Panc1 (cell line): ENCODE data around the gene SRSF2. TPM values are rescaled to one million over a fixed set of nuclear protein-coding genes. Genes with fewer than 3 reads are reported as not detected.

Experiments
- ATAC-seq: fragments of 200-7000 bp; cut with Tn5 transposase; 2 replicates; pipeline ENCODE4 v1.9.1; 2020; ENCODE audit warnings: mild to moderate bottlenecking, moderate library complexity
- BruUV-seq: library from RNA; stranded (reverse); fragments of 400-500 nt; replicated peaks from 2 replicates; lab custom pipeline; 2021; lab: Mats Ljungman, UMichigan
- CTCF ChIA-PET: fragments of 300-600 bp; sonication (Branson Sonifier 250); formaldehyde crosslinking; loops from one replicate; lab custom pipeline; 2022; ENCODE audit warnings: antibody characterized with exemption; lab: Charles Lee
- POLR2A ChIA-PET: fragments of 300-600 bp; sonication (Branson Sonifier 250); formaldehyde crosslinking; loops from one replicate; lab custom pipeline; 2022; ENCODE audit warnings: antibody characterized with exemption; lab: Charles Lee
- DNase-seq: peaks from one replicate; pipeline ENCODE4 v3.0.0-alpha.2; 2010; ENCODE audit warnings: low read depth, low spot score
- H3K27ac ChIP-seq: 2 replicates; pipeline ENCODE4 v1.5.1; 2011; ENCODE audit warnings: mild to moderate bottlenecking, low read length, inconsistent platforms
- H3K27me3 ChIP-seq: fragments of 200-500 bp; sonication (Bioruptor generic); 2 replicates; pipeline ENCODE4 v1.6.0; 2014; ENCODE audit warnings: low read length, inconsistent platforms; ENCODE audit not compliant: control insufficient read depth, insufficient read depth
- H3K36me3 ChIP-seq: fragments of 200-500 bp; sonication (Bioruptor generic); 2 replicates; pipeline ENCODE4 v1.5.1; 2014; ENCODE audit warnings: inconsistent platforms, mild to moderate bottlenecking, low read length, moderate library complexity; ENCODE audit not compliant: control insufficient read depth, insufficient read depth
- H3K4me1 ChIP-seq: 2 replicates; pipeline ENCODE4 v1.5.1; 2011; ENCODE audit warnings: inconsistent platforms, mild to moderate bottlenecking, low read length, moderate library complexity; ENCODE audit not compliant: control insufficient read depth, insufficient read depth
- H3K4me3 ChIP-seq, 2 experiments: 2 replicates each; pipeline ENCODE4 v1.5.1; 2011 to 2012; ENCODE audit warnings: low read depth in 2 of 2, low read length in 2 of 2, mild to moderate bottlenecking in 2 of 2, inconsistent platforms in 1 of 2, moderate library complexity in 1 of 2
- H3K9me3 ChIP-seq: fragments of 200-500 bp; sonication (Bioruptor generic); 2 replicates; pipeline ENCODE4 v1.5.1; 2014; ENCODE audit warnings: low read depth, mild to moderate bottlenecking, inconsistent platforms, low read length, moderate library complexity; ENCODE audit not compliant: control insufficient read depth, insufficient read depth
- POLR2AphosphoS5 ChIP-seq: IDR thresholded peaks from 2 replicates; pipeline ENCODE4 v1.6.1; 2012; ENCODE audit warnings: mild to moderate bottlenecking, low read depth, low read length, moderate library complexity
- SIN3A ChIP-seq: IDR thresholded peaks from 2 replicates; pipeline ENCODE4 v1.6.1; 2012; ENCODE audit warnings: low read depth, mild to moderate bottlenecking, low read length, moderate library complexity, borderline replicate concordance; ENCODE audit not compliant: insufficient read depth
- TCF7L2 ChIP-seq: IDR thresholded peaks from 2 replicates; pipeline ENCODE4 v1.6.1; 2011; ENCODE audit warnings: mild to moderate bottlenecking, low read depth, low read length, inconsistent platforms
- in situ Hi-C: cut with HindIII; loops from 2 replicates; pipeline ENCODE4 v1.10.0; 2016; ENCODE audit warnings: low sequenced_read_pairs, low pct_unique_long_range_greater_than_20kb
- intact Hi-C: fragments of 100-400 bp; cut with micrococcal nuclease; formaldehyde crosslinking; loops from one replicate; pipeline ENCODE4 v1.10.0; 2022; ENCODE audit not compliant: unreplicated experiment
- total RNA-seq: library from RNA; stranded (reverse); gene quantifications from one replicate; pipeline ENCODE4 v1.2.1, GENCODE V29; 2021; ENCODE audit not compliant: unreplicated experiment
- TF ChIP-seq, protein P1 (sequence below): fragments of 450-650 bp; IDR thresholded peaks from 2 replicates; pipeline ENCODE4 v1.5.1; 2017; ENCODE audit warnings: mild to moderate bottlenecking
- TF ChIP-seq, protein P2 (sequence below), 2 experiments: IDR thresholded peaks; 2 replicates each; pipeline ENCODE4 v1.6.1; 2011 to 2012; ENCODE audit warnings: low read depth in 2 of 2, control low read depth in 1 of 2, low read length in 1 of 2, mild to moderate bottlenecking in 1 of 2, moderate library complexity in 1 of 2; ENCODE audit not compliant: insufficient read depth in 1 of 2

SRSF2 gene
- total RNA-seq, 1 experiment from 2014 or later = 436 TPM

DNA sequence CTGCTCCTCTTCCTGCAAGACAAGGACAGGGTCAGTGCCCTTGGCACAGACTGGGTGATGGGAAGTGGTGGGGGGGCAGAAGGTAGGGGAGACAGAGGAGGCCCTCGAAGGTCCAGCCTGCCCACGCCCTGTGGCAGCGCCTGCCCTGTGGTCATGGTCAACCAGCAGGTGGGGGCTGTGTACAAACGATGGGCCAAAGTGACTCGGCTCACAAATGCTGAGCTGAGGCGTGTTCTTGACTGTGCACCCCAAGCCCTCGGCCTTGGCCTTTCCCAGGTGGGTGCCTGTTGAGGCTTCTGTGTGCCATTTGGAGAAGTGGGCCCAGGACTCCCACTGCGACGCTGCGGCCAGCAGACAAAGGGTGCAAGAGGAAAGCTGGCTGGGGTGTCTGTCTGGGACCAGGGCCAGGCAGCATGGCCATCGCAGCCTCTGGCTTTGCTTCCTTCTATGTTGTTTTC is 48.9 kb downstream of the SRSF2 start:
- Histone ChIP-seq H3K4me1 (peaks cover 29% of the 10 kb centered on the region), H3K27me3 (no peaks in the 10 kb centered on the region), H3K27ac (peak overlapping the region; percentile 10), H3K4me3 (no peak overlapping the region), H3K36me3 (no peaks in the 10 kb centered on the region), H3K9me3 (no peaks in the 10 kb centered on the region)
- POLR2A ChIA-PET = no interaction called here
- no peak for DNase-seq
- no TSS peak for BruUV-seq
- intact Hi-C loops (no loop called here), in situ Hi-C loops (no loop called here)
- ATAC-seq = peak; percentile 55
- TF ChIP-seq TCF7L2 (no peak), SIN3A (no peak), POLR2AphosphoS5 (no peak)
- TF ChIP-seq, protein P1, sequence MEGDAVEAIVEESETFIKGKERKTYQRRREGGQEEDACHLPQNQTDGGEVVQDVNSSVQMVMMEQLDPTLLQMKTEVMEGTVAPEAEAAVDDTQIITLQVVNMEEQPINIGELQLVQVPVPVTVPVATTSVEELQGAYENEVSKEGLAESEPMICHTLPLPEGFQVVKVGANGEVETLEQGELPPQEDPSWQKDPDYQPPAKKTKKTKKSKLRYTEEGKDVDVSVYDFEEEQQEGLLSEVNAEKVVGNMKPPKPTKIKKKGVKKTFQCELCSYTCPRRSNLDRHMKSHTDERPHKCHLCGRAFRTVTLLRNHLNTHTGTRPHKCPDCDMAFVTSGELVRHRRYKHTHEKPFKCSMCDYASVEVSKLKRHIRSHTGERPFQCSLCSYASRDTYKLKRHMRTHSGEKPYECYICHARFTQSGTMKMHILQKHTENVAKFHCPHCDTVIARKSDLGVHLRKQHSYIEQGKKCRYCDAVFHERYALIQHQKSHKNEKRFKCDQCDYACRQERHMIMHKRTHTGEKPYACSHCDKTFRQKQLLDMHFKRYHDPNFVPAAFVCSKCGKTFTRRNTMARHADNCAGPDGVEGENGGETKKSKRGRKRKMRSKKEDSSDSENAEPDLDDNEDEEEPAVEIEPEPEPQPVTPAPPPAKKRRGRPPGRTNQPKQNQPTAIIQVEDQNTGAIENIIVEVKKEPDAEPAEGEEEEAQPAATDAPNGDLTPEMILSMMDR = no peak
- TF ChIP-seq, protein P2, sequence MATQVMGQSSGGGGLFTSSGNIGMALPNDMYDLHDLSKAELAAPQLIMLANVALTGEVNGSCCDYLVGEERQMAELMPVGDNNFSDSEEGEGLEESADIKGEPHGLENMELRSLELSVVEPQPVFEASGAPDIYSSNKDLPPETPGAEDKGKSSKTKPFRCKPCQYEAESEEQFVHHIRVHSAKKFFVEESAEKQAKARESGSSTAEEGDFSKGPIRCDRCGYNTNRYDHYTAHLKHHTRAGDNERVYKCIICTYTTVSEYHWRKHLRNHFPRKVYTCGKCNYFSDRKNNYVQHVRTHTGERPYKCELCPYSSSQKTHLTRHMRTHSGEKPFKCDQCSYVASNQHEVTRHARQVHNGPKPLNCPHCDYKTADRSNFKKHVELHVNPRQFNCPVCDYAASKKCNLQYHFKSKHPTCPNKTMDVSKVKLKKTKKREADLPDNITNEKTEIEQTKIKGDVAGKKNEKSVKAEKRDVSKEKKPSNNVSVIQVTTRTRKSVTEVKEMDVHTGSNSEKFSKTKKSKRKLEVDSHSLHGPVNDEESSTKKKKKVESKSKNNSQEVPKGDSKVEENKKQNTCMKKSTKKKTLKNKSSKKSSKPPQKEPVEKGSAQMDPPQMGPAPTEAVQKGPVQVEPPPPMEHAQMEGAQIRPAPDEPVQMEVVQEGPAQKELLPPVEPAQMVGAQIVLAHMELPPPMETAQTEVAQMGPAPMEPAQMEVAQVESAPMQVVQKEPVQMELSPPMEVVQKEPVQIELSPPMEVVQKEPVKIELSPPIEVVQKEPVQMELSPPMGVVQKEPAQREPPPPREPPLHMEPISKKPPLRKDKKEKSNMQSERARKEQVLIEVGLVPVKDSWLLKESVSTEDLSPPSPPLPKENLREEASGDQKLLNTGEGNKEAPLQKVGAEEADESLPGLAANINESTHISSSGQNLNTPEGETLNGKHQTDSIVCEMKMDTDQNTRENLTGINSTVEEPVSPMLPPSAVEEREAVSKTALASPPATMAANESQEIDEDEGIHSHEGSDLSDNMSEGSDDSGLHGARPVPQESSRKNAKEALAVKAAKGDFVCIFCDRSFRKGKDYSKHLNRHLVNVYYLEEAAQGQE (IDR thresholded peaks at IDR 0.05; ENCODE audit: insufficient read depth in 1 of 2, low read depth in 2 of 2, low read length in 1 of 2) = no peak
- CTCF ChIA-PET = no interaction called here

DNA sequence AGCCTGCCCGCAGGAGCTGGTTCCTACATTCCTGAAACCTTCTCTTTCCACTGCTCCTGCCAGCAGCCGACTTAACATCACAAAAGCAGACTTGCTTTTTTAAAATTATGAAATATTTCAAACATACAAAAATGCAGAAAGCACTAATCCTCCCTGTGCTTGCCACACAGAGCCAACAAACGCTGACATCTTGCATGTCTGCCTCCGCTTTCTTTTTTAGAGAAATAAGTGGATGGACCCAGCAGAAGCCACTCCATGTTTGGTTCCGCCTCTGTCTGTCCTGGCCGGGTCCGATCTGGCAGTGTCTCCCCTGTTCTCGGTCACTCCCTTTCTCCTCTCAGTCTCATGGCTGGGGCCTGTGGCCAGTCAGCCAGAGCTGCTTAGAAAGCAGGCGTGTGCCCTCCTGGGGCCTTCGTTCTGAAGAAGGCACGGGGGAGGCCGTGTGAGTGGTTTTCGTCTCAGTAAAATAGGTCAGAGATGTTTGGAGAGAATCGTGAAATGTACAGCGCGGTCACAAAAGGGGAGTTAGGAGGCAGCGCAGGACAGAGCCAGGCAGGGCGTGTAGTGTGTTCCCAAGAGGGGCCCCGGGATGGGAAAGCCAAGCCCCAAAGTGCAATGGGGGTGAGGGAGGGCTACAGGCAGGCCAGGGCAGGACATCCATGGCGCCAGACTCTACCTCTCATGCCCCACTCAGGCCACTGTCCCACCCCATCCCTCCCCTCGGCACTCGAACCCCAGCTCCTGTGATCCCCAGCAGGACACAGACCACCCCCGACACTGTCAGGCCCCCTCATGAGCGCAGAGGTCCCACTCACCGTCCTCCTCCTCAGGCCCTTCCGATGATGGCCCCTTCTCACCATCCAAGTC is 49.6 kb downstream of the SRSF2 start:
- in situ Hi-C loops = no loop called here
- Histone ChIP-seq H3K27me3 (no peaks in the 10 kb centered on the region), H3K4me1 (peaks cover 29% of the 10 kb centered on the region), H3K4me3 (no peak overlapping the region), H3K36me3 (no peaks in the 10 kb centered on the region), H3K27ac (peak overlapping the region; percentile 10; the same call in 1 of the 2 replicates), H3K9me3 (no peaks in the 10 kb centered on the region)
- TF ChIP-seq SIN3A = no peak
- no peak for TF ChIP-seq TCF7L2
- TF ChIP-seq, protein P1 = no peak
- TF ChIP-seq POLR2AphosphoS5 = no peak
- TF ChIP-seq, protein P2 (IDR thresholded peaks at IDR 0.05; ENCODE audit: insufficient read depth in 1 of 2, low read depth in 2 of 2, low read length in 1 of 2) = no peak
- DNase-seq = no peak
- BruUV-seq = no TSS peak
- POLR2A ChIA-PET = no interaction called here
- CTCF ChIA-PET = no interaction called here
- intact Hi-C loops = no loop called here
- no peak for ATAC-seq
